Ishikawa (cell line): ENCODE data around the gene PIGL.

Source experiments
- CEBPB ChIP-seq: IDR thresholded peaks from 2 replicates; pipeline ENCODE4 v1.6.1; 2012
- CREB1 ChIP-seq: IDR thresholded peaks from 2 replicates; pipeline ENCODE4 v1.6.1; 2012; ENCODE audit warnings: low read depth
- EGR1 ChIP-seq: IDR thresholded peaks from 2 replicates; pipeline ENCODE4 v1.6.1; 2012
- EP300 ChIP-seq: IDR thresholded peaks from 2 replicates; pipeline ENCODE4 v1.6.1; 2012; ENCODE audit warnings: borderline replicate concordance
- FOXM1 ChIP-seq: IDR thresholded peaks from 2 replicates; pipeline ENCODE4 v1.6.1; 2012; ENCODE audit warnings: low read depth, borderline replicate concordance
- MAX ChIP-seq: IDR thresholded peaks from 2 replicates; pipeline ENCODE4 v1.6.1; 2012
- NFIC ChIP-seq: IDR thresholded peaks from 2 replicates; pipeline ENCODE4 v1.6.1; 2012
- RAD21 ChIP-seq: IDR thresholded peaks from 2 replicates; pipeline ENCODE4 v1.6.1; 2012; ENCODE audit warnings: low read depth
- REST ChIP-seq: IDR thresholded peaks from 2 replicates; pipeline ENCODE4 v1.6.1; 2012; ENCODE audit warnings: low read depth, mild to moderate bottlenecking
- TAF1 ChIP-seq: IDR thresholded peaks from 2 replicates; pipeline ENCODE4 v1.6.1; 2012; ENCODE audit warnings: low read depth, mild to moderate bottlenecking
- TCF12 ChIP-seq: IDR thresholded peaks from 2 replicates; pipeline ENCODE4 v1.6.1; 2012; ENCODE audit warnings: low read depth
- TEAD4 ChIP-seq: IDR thresholded peaks from 2 replicates; pipeline ENCODE4 v1.6.1; 2012
- USF1 ChIP-seq: IDR thresholded peaks from 2 replicates; pipeline ENCODE4 v1.6.1; 2012
- YY1 ChIP-seq: IDR thresholded peaks from 2 replicates; pipeline ENCODE4 v1.6.1; 2012; ENCODE audit warnings: low read depth
- ZBTB7A ChIP-seq: IDR thresholded peaks from 2 replicates; pipeline ENCODE4 v1.6.1; 2012; ENCODE audit warnings: low read depth

The PIGL gene

GRCh38 chr17:16272111-16272840 is 55.3 kb downstream of the PIGL start:
- TF ChIP-seq NFIC (no peak), CEBPB (no peak), YY1 (no peak), TAF1 (no peak), CREB1 (no peak), USF1 (no peak)

GRCh38 chr17:16273499-16273898 is 56.5 kb downstream of the PIGL start:
- TF ChIP-seq ZBTB7A (no peak), RAD21 (no peak), TCF12 (no peak), EP300 (no peak), TAF1 (no peak), NFIC (no peak), CREB1 (no peak), USF1 (no peak), MAX (no peak), CEBPB (no peak)

- TF ChIP-seq YY1 (no peak), RAD21 (no peak), TAF1 (no peak), CREB1 (no peak), ZBTB7A (no peak), TCF12 (no peak), REST (no peak), NFIC (no peak), USF1 (no peak), FOXM1 (no peak), TEAD4 (no peak), MAX (no peak), EP300 (no peak)
Observed at GRCh38 chr17:16273929-16274339, 56.9 kb downstream of the PIGL start.

GRCh38 chr17:16275024-16275423 is 58.0 kb downstream of the PIGL start:
- TF ChIP-seq REST (no peak), EGR1 (no peak), FOXM1 (no peak), CEBPB (no peak), NFIC (no peak), CREB1 (no peak), ZBTB7A (no peak), TCF12 (no peak), YY1 (no peak), TEAD4 (no peak), USF1 (no peak), RAD21 (no peak), EP300 (no peak), MAX (no peak), TAF1 (no peak)

GRCh38 chr17:16277163-16277562 is 60.2 kb downstream of the PIGL start:
- TF ChIP-seq MAX (no peak), TAF1 (no peak), FOXM1 (no peak), NFIC (no peak), EGR1 (no peak), USF1 (no peak), CREB1 (no peak)
